ENCODE results near the gene CHD1.
"Not testable (repeated sequence)": the region's sequence is repeated elsewhere in the genome, so short reads cannot be mapped to it uniquely, and the experiment has no call there.

The CHD1 gene

DNA sequence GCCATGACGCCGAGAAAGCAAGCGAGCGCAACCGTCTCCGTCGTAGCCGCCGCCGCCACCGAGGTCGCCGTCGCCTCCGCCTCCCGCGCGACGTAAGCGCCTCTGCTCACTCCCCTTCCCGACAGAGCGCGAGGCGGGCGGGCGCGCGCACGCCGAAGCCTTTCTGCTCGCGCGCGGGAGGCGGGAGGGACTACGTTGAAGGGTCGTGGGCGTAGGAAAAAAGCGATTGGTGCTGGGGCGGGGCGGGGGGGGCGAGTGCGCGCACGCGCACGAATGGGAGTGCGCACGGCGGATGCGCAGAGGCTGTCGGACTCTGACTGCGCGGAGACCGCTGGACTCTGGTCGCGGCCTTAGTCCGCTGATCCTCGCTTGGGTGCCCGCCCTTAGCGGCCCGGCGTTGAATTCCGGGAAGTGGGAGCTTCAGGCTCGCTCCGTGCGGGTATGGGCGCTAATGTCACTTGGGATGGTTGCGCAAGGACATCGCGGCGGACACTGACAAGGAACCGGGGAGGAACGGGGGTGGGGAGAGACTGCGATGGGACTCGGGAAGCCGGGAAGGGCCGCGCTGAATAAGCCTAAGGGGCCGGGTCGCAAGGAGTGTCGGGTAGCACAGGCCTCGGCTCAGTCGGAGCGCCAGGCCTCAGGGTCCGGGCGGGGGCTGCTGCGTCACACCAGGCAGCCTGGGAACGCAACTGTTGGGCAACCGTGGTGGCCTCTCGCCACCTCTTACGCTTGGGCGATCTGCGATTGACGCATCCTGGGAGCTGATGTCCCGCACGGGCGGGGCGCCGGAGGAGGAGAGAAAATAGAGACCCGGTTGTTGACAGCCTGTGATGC, at the start of gene CHD1:
Gene CHD1 (minus strand): TSS at position 135 of the 837 bp plus-strand sequence. CDS start 2,621 bp downstream, outside the sequence.
- peak; percentile 87 for DNase-seq (ENCODE audit: low spot score)

DNA sequence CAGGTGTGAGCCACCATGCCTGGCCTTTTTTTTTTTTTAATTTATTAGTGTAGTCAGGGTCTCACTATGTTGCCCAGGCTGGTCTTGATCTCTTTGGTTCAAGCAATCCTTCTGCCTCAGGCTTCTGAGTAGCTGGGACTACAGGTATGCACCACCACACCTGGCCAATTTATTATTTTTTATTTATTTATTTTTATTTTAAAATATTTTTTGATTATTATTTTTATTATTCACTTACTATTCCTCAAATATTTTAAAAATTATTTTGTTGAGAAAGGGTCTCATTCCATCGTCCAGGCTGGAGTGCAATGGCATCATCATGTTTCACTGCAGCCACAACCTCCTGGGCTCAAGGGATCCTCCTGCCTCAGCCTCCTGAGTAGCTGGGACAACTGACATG, 49.7 kb upstream of the CHD1 start:
- DNase-seq (ENCODE audit: low spot score), result no peak

DNA sequence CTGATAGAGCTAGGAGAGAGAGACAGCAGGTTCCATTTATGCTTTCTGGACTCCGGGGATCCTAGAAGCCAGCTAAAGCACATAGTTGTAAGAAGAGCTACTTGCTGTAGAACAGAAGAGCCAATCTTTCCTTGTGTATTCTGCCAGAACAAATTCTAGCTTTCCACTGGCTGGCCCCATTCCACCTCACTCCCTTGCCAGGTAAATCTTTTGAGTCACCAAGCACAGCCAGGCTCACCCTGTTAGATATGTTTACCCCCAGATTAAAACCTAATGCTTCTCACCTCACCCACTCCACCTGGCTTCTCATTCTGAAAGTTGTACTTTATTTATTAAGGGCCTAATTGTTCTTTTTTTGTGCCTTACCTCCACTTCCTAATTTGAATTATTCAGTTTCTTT, 48.9 kb upstream of the CHD1 start:
- DNase-seq (ENCODE audit: low spot score), result no peak

DNA sequence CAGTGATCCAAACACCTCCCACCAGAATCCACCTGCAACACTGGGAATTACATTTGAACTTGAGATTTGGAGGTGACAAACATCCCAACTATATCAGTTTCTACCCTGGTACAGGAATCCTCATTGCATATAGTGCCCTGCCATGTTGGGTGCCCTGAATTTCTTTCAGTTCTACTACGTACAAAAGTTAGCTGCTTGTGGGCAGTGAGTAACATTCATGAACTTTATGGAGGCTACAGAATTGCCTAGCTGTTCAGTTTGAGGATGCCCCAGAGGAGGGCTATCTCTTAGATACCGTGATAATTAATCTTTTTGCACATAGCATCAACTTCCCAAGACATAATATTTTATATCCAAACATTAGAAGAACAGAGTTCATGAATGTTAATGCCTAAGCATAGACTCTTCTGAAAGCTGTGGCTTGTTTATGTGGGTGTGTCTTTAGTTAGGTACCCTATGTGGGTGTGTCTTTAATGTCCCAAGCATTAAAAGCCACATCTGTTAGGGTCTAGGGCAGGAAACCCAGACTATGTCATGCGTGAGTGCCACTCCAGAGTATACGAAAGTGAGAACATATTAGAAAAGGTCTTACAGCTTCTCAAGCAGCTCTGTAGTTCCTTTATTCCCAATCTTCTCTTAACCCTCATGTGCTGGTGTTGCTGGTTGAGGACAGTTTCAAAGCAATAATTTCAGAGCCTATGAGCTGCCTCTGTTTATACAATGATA, 47.0 kb upstream of the CHD1 start:
- DNase-seq (ENCODE audit: low spot score), result no peak

DNA sequence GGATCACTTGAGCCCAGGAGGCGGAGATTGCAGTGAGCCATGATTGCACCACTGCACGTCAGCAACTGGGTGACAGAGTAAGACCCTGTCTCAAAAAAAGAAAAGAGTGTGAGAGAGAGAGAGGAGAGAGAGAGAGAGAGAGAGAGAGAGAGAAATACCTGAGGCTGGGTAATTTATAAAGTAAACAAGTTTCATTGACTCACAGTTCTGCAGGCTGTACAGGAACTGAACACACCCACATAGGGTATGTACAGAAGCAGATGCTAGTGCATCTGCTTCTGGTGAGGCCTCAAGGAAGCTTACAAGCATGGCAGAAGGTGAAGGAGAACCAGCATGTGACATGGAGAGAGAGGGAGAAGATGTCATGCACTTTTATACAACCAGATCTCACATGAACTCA, 46.4 kb upstream of the CHD1 start:
- DNase-seq (ENCODE audit: low spot score), result no peak

DNA sequence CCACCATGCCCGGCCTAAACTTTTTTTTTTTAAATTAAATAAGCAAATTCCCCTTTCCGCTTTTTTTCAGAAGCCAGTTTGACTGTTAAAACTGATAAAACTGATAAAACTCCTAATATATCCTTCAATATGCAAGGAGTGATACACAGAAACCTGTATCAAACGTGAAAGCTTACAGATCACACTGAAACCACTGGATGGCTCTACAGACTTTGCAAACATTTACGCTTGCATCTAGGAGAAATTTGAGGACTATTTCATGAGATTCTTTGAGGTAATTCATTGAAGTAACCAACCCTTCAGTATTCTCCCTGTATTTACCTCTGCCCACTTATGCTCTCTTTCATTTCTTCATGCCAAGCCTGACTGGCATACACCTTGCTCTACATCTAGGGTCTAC, 40.6 kb upstream of the CHD1 start:
- no peak for DNase-seq (ENCODE audit: low spot score)

DNA sequence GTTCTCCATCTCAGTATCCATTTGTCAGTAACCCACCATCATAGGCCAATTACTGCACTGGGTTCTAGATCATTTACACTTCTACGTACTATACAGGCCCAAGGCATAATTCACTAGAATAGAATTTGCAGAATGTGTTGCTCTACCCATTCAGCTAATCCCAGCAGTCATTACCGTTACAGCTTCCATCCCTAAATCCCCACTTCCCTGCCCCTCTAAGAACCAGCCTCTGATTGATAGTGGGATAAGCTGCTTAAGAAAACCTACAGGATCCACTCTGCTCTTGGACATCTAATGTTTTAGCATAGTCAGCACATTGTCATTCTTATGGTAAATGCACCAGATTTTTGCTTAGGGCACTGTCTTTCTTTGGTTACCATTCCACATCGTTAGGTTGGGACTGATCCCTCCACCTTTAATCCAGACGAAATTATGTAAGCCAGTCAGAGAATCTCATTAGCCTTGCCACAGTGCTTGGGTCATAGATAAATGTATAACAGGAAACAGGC, 39.3 kb upstream of the CHD1 start:
- DNase-seq (ENCODE audit: low spot score), result no peak

DNA sequence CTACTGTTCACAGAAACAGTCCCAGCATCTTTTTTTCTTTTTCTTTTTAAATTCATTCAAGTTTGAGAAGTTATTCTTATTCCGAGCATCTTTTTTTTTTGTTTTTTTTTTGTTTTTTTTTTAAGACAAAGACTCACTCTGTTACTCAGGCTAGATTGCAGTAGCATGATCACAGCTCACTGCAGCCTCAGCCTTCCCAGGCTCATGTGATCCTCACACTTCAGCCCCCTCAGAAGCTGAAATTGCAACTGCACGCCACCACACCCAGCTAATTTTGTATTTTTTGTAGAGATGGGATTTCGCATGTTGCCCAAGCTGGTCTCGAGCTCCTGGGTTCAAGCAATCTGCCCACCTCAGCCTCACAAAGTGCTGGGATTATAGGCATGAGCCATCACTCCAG, 36.4 kb upstream of the CHD1 start:
- no peak for DNase-seq (ENCODE audit: low spot score)

DNA sequence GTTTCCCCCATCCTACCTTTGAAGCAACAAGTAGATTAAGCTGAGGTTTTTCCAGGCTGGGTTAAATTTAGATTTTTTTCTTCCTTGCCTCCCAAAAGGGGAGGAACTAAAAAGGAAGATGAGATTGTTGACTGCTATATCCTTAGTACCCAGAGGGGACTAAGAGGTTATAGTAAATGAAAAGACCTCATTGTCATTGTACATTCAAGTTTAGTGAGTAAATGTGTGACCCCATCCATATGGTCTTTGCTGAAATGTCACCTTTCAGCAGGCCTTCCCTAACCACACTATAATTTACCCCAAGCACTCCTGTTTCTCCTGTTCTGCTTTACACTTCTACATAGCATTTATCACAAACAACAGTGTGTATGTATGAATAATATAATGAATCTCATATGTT, 35.8 kb upstream of the CHD1 start:
- DNase-seq (ENCODE audit: low spot score), result peak; percentile 20

DNA sequence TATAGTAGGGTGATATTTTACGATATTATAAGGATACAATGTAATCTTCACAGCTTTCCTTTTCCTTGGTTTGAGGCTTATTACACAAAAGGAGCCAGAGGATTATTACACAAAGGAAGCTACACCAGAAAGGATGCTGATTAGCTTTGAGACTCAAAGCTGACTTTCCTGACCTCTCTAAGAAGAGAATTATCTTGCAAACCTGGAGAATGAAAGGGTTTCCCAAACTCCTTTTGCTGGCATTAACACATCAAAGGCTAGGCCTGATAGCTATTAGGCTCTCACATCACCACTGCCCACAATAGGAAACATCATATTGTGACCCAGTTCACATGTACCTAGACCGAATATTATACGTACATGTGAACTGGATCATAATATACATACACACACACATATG, 34.2 kb upstream of the CHD1 start:
- DNase-seq (ENCODE audit: low spot score), result no peak

DNA sequence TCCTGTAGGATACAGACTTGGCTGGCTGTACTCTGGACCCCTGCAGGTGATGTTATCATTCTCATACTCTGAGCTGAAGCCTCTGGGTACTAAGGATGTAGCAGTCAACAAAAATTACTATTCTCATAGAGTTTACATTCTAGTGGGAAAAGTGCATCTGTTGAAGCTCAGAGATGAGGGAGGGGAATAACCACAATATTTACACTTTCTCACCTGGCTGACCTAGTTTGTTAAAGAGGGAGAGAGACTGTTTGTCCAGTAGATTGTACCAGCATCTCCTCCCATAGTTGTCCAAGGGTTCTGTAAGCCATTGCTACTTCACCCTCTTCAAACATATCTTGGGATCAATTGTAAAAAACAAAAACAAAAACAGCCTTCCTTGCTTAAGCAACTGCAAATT, 33.8 kb upstream of the CHD1 start:
- DNase-seq (ENCODE audit: low spot score), result no peak

DNA sequence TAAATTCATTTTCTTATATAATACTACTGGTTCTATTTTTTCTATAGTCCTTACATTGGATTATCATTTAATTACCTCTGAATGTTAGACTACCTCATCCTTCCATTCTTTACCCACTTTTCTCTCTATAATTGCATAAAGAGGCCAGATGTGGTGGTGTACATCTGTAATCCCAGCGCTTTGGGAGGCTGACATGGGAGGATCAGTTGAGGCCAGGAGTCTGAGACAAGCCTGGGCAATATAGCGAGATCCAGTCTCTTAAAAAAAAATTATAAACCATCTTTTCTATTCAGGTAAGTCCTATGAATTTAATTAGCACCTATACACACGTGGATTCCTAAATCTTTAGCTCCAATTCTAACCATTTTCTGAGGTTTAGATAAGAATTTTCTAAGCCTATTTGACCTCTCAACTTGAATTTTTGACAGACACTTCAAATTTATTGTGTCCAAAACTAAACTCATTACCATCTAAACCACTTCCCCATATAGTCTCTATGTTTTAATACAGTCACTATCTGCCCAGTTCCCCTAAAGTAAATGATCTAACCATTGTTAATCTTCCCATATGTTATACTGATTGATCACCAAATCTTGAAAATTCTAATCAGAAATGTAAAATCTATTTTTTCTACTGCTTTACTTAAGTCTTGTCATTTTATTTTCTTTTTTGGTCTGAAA, 33.0 kb upstream of the CHD1 start:
- DNase-seq (ENCODE audit: low spot score), result no peak

DNA sequence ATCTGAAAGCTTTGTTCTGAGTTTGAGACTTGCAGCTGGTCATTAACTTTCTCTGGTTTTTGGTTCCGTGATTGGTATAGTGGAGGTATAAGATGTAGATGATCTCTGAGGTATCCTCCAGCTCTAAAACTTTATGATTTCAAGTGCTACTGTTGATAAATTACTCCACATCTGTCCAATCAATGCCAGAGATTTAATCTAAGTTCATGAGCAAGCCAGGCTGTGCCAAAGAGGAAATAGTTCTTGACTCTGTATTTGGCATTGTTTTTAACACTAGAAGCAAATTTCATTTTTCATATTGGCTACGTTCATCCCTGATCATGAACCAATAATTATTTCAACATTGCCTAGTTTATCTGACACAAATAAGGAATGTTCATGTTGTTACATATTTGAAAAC, 28.5 kb upstream of the CHD1 start:
- DNase-seq (ENCODE audit: low spot score), result no peak

DNA sequence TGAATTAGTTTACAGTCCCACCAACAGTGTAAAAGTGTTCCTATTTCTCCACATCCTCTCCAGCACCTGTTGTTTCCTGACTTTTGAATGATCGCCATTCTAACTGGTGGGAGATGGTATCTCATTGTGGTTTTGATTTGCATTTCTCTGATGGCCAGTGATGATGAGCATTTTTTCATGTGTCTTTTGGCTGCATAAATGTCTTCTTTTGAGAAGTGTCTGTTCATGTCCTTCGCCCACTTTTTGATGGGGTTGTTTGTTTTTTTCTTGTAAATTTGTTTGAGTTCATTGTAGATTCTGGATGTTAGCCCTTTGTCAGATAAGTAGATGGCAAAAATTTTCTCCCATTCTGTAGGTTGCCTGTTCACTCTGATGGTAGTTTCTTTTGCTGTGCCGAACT, 27.1 kb upstream of the CHD1 start:
- not testable (repeated sequence) for DNase-seq (ENCODE audit: low spot score)

DNA sequence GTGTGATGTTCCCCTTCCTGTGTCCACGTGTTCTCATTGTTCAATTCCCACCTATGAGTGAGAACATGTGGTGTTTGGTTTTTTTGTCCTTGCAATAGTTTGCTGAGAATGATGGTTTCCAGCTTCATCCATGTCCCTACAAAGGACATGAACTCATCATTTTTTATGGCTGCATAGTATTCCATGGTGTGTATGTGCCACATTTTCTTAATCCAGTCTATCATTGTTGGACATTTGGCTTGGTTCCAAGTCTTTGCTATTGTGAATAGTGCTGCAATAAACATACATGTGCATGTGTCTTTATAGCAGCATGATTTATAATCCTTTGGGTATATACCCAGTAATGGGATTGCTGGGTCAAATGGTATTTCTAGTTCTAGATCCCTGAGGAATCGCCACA, 26.7 kb upstream of the CHD1 start:
- DNase-seq (ENCODE audit: low spot score), result not testable (repeated sequence)

DNA sequence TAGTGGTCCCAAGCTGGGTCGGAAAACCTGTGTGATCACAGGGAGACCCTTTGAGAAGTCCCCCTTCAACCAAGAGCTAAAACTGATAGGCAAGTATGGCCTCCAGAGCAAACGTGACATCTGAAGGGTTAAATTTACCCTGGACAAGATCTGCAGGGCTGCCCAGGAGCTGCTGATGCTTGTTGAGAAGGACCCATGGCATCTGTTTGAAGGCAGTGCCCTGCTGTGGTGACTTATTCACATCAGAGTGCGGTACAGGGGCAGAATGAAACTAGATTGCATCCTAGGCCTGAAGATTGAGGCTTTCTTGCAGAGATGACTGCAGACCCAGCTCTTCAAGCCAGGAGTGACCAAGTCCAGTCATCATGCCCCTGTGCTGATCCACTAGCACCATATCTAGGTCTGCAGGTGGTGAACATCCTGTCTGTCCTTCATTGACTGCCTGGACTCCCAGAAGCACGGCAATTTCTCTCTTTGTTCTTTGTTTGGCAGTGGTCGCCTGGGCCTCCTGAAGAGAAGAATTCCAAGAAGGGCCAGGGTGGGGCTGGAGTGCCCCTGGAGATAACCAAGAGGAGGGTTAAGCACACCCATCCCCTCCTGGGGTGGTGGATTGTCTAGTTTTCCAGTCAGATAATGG, 25.7 kb upstream of the CHD1 start:
- DNase-seq (ENCODE audit: low spot score), result no peak

DNA sequence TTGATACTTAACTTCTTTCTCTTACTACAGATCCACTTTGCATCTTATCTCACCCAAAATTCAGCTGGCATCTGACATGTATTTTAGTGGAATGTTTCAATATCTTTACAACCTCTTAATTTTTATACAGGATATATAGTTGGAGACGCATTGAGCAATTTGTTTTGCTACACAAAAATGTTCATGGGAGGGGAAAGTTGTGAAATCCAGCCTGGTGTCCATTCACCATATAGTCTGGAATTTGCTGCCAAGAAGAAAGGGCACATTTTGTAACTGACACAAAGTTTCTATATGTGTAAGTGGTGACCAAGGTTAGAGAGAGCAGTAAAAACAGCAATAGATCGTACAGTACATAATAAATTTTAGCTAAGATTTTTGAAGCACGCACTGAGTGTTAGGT, 14.0 kb upstream of the CHD1 start:
- no peak for DNase-seq (ENCODE audit: low spot score)

DNA sequence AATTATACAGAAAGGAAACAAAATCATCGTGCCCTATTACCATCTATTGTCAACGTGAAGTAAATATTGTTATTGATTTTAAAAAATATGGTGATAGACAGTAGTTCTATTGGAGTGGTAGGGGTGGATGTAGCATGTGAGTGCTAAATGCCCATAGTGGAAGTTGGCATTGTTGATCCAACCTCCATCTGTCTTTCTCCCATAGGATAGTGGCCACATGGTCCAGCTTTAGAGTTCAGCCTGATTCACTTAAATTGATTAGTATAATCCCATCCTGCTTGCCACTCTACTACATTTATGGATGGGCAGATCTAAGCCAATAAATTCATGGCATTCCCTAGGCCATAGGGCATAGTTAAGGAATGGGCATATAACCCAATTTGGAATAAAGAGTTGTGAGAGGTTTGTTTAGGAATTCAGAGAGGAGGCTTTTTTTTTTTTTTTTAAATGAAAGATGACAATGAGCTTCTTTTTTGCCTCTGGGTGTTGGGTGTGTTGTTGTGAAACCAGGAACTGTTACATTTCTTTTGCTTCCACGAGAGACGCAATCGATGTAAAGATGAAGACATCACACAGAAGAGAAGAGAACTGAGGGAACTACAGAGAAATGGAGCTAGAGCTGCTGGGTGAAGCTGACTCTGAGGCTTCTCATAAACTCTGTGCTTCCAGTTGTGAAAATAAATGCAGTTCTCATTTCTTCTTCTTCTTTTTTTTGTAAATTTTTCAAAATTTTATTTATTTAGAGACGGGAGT, 12.5 kb upstream of the CHD1 start:
- no peak for DNase-seq (ENCODE audit: low spot score)

DNA sequence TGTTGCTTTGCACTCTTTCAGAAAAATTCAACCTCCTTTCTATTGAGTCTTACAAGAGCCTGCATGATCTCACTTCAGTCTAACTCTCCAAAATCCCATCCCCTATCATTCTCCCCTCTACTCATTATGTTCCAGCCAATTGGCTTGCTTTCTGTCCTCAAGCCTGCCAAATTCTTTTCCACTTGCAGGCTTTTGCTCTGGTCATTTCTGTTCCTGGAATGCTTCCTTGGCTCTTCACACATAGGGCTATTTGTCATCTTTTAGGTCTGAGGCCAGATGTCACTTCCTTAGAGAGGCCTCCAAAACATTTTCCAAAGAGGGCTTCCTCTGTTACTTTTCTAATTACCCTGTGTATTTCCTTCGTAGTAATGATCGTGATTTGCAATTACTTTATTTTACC, 11.8 kb upstream of the CHD1 start:
- DNase-seq (ENCODE audit: low spot score), result no peak

DNA sequence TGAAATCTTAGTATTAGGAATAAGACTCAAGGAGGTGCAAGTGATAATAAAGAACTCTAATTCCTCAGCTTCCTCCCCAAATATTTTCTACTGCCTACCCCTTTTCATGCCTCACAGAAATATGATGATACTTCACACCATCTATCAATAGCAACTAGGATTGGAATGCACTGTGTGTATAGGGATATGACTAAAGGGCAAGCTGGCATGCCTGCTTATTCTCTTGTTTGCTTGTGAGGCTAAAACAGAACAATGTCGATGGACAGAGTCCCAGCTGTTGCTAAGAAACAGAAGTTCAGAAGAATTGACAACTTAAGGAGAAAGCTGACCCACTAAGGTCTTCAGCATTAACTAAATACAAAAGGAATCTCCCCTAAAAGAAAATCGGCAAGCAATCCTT, 9.7 kb upstream of the CHD1 start:
- DNase-seq (ENCODE audit: low spot score), result no peak

DNA sequence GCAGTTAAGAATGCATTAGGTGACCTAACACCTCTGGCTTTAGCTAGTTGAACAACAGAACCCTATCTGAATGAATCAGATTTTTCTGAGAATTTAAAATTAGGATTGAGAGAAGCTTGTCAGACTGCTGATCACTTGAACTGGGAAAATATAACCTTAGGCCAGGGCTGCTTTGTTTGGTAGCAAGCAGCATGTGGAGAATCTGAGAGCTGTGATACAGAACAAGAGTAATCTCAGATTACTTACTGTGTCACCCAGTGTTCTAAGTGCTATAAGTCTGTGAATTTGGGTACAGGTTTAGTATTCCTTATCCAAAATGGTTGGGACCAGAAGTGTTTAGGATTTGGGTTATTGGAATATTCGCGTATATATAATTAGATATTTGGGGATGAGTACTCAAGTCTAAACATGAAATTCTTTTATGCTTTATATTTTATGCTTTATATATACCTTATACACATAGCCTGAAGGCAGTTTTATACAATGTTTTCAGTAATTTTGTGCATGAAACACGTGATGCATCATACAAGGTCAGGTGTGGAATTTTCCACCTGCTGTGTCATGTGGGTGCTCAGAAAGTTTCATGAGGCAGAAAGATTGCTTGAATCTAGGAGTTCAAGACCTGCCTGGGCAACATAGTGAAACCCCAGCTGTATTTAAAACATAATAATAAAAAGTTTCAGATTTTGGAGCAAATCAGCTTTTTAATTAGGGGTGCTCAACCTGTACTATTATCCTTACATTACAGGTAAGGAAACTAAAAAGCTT, 8.3 kb upstream of the CHD1 start:
- DNase-seq (ENCODE audit: low spot score), result no peak

All from COLO829 (cell line).